Esophagus muscularis mucosa (tissue), 4 donors: ENCODE data around the gene MMP1.

Experiments
- CTCF ChIP-seq, 3 experiments: fragments of 200-600 bp in 2 of 3; fragments of 450-650 bp in 1 of 3; sonication (generic) in 2 of 3; IDR thresholded peaks; one replicate each; pipeline ENCODE4 v1.5.1; 2017 to 2019; ENCODE audit warnings: antibody characterized with exemption in 3 of 3, mild to moderate bottlenecking in 2 of 3, moderate library complexity in 1 of 3
- EP300 ChIP-seq: sonication (generic); formaldehyde crosslinking; IDR thresholded peaks from one replicate; pipeline ENCODE4 v1.6.1; 2017; ENCODE audit warnings: antibody characterized with exemption
- POLR2A ChIP-seq: fragments of 450-650 bp; IDR thresholded peaks from one replicate; pipeline ENCODE4 v1.6.1; 2017; ENCODE audit warnings: antibody characterized with exemption, moderate library complexity, mild to moderate bottlenecking, low read depth
- POLR2AphosphoS5 ChIP-seq, 2 donors: sonication (generic); formaldehyde crosslinking; IDR thresholded peaks; one replicate each; pipeline ENCODE4 v1.6.1; 2017; ENCODE audit warnings: antibody characterized with exemption in 2 of 2

- TF ChIP-seq CTCF (IDR thresholded peaks at IDR 0.05) = no peak
- no peak for TF ChIP-seq POLR2AphosphoS5 (IDR thresholded peaks at IDR 0.05)
- TF ChIP-seq POLR2A = no peak
- TF ChIP-seq EP300 = no peak
Observed at GRCh38 chr11:102833731-102834130, 35.8 kb upstream of the MMP1 start.
